Ammon's horn (tissue), 1 donor: Measurements from ENCODE around the gene PHETA1.

Experiments used
- DNase-seq: peaks from one replicate; pipeline ENCODE4 v3.0.0-alpha.2; 2016; ENCODE audit warnings: low spot score

The PHETA1 gene

GRCh38 chr12:111322336-111323250 is 46.3 kb downstream of the PHETA1 start:
- peak; percentile 43 for DNase-seq

DNA sequence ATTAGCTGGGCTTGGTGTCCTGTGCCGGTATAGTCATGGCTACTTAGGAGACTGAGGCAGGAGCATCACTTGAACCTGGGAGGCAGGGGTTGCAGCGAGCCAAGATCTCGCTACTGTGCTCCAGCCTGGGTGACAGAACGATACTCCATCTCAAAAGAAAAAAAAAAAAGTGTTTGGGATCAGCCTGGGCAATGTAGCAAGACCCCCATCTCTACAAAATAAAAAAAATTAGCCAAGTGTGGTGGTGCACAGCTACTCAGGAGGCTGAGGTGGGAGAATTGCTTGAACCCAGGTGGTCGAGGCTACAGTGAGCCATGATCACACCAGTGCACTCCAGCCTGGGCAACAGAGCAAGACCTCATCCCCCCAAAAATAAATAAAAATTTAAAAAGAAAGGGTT is 47.6 kb downstream of the PHETA1 start:
- no peak for DNase-seq

DNA sequence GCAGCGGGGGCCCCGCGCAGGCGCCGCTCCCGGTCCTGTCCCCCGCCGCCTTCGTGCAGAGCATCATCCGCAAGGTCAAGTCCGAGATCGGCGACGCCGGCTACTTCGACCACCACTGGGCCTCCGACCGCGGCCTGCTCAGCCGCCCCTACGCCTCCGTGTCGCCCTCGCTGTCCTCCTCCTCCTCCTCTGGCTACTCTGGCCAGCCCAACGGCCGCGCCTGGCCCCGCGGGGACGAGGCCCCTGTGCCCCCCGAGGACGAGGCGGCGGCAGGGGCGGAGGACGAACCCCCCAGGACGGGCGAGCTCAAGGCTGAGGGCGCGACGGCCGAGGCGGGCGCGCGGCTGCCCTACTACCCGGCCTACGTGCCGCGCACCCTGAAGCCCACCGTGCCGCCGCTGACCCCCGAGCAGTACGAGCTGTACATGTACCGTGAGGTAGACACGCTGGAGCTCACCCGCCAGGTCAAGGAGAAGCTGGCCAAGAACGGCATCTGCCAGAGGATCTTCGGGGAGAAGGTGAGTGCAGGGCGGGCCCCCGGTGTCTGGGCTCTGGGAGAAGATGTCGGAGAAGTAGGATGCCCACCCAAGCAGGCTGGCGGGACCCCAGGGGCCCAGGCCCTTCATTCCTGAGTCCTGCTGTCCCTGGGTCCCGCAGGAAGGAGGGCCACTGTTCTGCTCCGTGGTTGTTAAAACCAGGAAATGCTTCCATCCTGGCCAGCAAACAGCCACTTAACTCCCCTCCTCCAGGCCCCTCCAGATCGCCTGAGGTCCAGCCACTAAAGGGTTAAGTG is 48.4 kb downstream of the PHETA1 start:
- no peak for DNase-seq

GRCh38 chr12:111319600-111320257 is 49.2 kb downstream of the PHETA1 start:
- no peak for DNase-seq

DNA sequence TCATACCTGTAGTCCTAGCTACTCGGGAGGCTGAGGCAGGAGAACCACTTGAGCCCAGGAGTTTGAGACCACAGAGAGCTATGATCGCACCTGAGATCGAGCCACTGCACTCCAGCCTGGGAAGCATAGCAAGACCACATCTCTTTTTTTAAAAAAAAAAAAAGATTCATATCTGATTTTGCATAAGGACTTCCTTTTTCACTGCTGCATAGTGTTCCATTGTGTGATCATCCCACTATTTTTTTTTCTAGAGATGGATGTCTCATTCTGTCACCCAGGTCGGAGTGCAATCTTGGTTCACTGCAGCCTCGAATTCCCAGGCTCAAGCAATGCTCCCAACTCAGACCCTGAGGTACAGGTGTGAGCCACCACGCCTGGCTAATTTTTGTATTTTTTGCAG is 50.4 kb downstream of the PHETA1 start:
- DNase-seq = no peak

DNA sequence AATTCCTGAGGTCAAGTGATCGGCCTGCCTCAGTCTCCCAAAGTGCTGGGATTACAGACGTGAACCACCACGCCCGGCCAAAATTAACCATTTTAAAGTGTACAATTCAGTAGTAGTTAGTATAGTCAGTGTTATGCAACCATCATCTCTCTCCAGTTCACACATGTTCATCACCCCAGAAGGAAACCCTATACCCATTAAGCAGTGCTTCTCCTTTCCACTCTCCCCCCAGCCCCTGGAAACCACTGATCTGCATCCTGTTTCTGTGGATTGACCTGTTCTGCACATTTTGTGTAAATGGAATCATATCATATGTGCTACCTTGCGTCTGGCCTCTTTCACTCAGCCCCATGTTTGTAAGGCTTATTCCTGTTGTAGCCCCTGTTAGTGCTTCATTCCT is 52.2 kb downstream of the PHETA1 start:
- no peak for DNase-seq

GRCh38 chr12:111314953-111315539 is 53.8 kb downstream of the PHETA1 start:
- DNase-seq = no peak

DNA sequence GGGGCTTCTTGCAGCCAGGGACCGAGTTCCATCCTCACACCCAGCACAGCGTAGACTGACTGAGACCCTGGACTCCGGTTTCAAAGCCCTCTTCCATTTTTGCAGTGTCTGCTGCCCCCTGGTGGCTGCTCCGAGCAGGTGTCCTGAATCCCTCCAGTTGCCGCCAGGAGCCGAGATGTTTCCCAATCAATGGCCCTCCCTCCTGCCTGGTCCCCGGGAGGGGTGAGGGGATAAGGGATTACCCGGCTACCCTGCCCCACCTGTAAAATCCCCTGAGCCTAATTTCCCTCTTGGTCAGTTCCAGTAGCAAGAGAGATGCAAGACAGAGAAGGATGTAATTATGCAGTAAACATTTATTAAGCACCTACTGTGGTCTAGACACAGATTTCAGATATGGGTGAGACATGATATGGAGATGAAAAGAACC is 55.0 kb downstream of the PHETA1 start:
- peak; percentile 75 for DNase-seq

DNA sequence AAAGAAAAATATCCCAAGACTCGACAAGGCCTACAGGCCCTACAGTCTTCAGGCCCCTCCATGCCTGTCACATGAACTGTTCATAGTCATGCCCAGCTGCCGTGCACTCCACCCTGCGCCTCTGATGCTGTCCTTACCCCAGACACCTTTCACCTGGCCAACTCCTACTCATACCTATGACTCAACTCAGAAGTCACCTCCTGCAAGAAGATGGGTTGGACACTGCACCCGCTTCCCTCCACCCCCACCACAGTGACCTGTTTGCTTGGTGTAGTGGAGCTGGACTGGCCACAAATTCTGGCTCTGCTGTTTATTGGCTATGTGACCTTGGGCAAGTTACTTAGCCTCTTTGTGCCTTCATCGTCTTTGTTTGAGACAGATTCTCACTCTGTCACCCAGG is 56.2 kb downstream of the PHETA1 start:
- DNase-seq = no peak

- DNase-seq = no peak
Measured at GRCh38 chr12:111312016-111312415, 56.9 kb downstream of the PHETA1 start.

DNA sequence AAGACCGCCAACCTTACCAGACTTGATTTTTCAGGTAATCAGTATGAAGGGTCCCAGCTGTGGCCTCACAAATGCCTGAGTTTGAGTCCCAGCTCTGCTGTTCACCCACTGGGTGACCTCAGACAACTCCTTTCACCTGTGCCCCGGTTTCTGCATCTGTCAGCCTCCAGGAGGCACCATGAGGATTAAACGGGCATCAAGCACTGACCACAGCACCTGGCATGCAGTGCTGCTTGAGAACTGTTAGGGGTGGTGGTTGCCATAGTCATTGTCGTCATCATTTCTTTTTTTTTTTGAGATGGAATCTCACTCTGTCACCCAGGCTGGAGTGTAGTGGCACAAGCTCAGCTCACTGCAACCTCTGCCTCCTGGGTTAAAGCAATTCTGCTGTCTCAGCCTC is 57.9 kb downstream of the PHETA1 start:
- no peak for DNase-seq
